GM12891 (cell line): ENCODE measurements around the gene DHRS3.

Source experiments
- DNase-seq: peaks from one replicate; pipeline ENCODE4 v3.0.0; 2011; ENCODE audit warnings: low spot score; ENCODE audit not compliant: insufficient read length
- FAIRE-seq: peaks from 2 replicates; lab custom pipeline; 2011; peaks lifted over from hg19 to GRCh38; lab: Jason Lieb, UNC
- PAX5 ChIP-seq: IDR thresholded peaks from 2 replicates; pipeline ENCODE4 v1.6.1; 2011; ENCODE audit warnings: low read length, moderate library complexity, mild to moderate bottlenecking; ENCODE audit not compliant: insufficient read depth, severe bottlenecking
- POLR2A ChIP-seq: IDR thresholded peaks from 2 replicates; pipeline ENCODE4 v1.6.1; 2011; ENCODE audit warnings: low read depth, low read length, control low read depth
- POLR2AphosphoS5 ChIP-seq: IDR thresholded peaks from 2 replicates; pipeline ENCODE4 v1.6.1; 2011; ENCODE audit warnings: low read depth, low read length, control low read depth
- POU2F2 ChIP-seq: IDR thresholded peaks from 2 replicates; pipeline ENCODE4 v1.6.1; 2011; ENCODE audit warnings: low read depth, mild to moderate bottlenecking, control low read depth, low read length, moderate library complexity
- SPI1 ChIP-seq: IDR thresholded peaks from 2 replicates; pipeline ENCODE4 v1.6.1; 2011; ENCODE audit warnings: low read depth, low read length, control low read depth
- TAF1 ChIP-seq: IDR thresholded peaks from 2 replicates; pipeline ENCODE4 v1.6.1; 2011; ENCODE audit warnings: low read depth, low read length, control low read depth

DHRS3 gene

GRCh38 chr1:12599657-12600056, 18.4 kb downstream of the DHRS3 start:
- FAIRE-seq (no peak), DNase-seq (no peak)
- TF ChIP-seq POU2F2 (no peak), PAX5 (no peak), POLR2AphosphoS5 (no peak), POLR2A (no peak), SPI1 (no peak), TAF1 (no peak)

GRCh38 chr1:12598974-12599373, 19.0 kb downstream of the DHRS3 start:
- DNase-seq (no peak), FAIRE-seq (no peak)
- no peak for TF ChIP-seq PAX5
- TF ChIP-seq POLR2AphosphoS5, result no peak
- TF ChIP-seq TAF1, result no peak
- no peak for TF ChIP-seq POU2F2
- no peak for TF ChIP-seq POLR2A
- no peak for TF ChIP-seq SPI1

- FAIRE-seq, result no peak
- DNase-seq, result no peak
- TF ChIP-seq SPI1 (no peak), POLR2A (no peak), PAX5 (no peak), POLR2AphosphoS5 (no peak), TAF1 (no peak), POU2F2 (no peak)
Observed at GRCh38 chr1:12597792-12598191, 20.2 kb downstream of the DHRS3 start.

GRCh38 chr1:12596007-12596821, 21.8 kb downstream of the DHRS3 start:
- no peak for DNase-seq
- no peak for TF ChIP-seq POLR2AphosphoS5
- TF ChIP-seq PAX5, result no peak
- no peak for TF ChIP-seq TAF1
- TF ChIP-seq POU2F2, result no peak
- no peak for TF ChIP-seq SPI1
- no peak for TF ChIP-seq POLR2A
- no peak for FAIRE-seq

- TF ChIP-seq POLR2AphosphoS5, result no peak
- TF ChIP-seq POU2F2, result no peak
- TF ChIP-seq PAX5, result no peak
- TF ChIP-seq POLR2A, result no peak
- TF ChIP-seq TAF1, result no peak
- TF ChIP-seq SPI1, result no peak
- no peak for DNase-seq
- FAIRE-seq, result no peak
Observed at GRCh38 chr1:12595757-12596006, 22.3 kb downstream of the DHRS3 start.

- no peak for TF ChIP-seq PAX5
- no peak for TF ChIP-seq POLR2A
- TF ChIP-seq SPI1, result no peak
- TF ChIP-seq POU2F2, result no peak
- no peak for TF ChIP-seq TAF1
- FAIRE-seq (no peak), DNase-seq (peak; percentile 39)
Observed at GRCh38 chr1:12594966-12595756, 22.8 kb downstream of the DHRS3 start.

- FAIRE-seq, result no peak
- TF ChIP-seq POU2F2, result no peak
- TF ChIP-seq SPI1, result no peak
- TF ChIP-seq POLR2AphosphoS5, result no peak
- no peak for TF ChIP-seq TAF1
- no peak for TF ChIP-seq PAX5
- no peak for TF ChIP-seq POLR2A
- DNase-seq, result no peak
Observed at GRCh38 chr1:12594490-12594889, 23.5 kb downstream of the DHRS3 start.

GRCh38 chr1:12593621-12594066, 24.4 kb downstream of the DHRS3 start:
- DNase-seq (no peak), FAIRE-seq (no peak)
- no peak for TF ChIP-seq PAX5

- no peak for FAIRE-seq
- DNase-seq, result no peak
- no peak for TF ChIP-seq TAF1
Observed at GRCh38 chr1:12592496-12592895, 25.5 kb downstream of the DHRS3 start.

GRCh38 chr1:12591267-12591938, 26.6 kb downstream of the DHRS3 start:
- no peak for DNase-seq
- FAIRE-seq, result no peak
- TF ChIP-seq SPI1 (no peak), POLR2A (no peak), POLR2AphosphoS5 (no peak), TAF1 (no peak), POU2F2 (no peak), PAX5 (no peak)
